GM08714 (cell line): ENCODE data around the gene AHDC1.

Experiments
- H3K4me3 ChIP-seq: fragments of 200-500 bp; sonication (Bioruptor generic); 2 replicates; pipeline ENCODE4 v1.5.1; 2014; ENCODE audit warnings: mild to moderate bottlenecking, low read length, inconsistent platforms
- ZNF274 ChIP-seq: IDR thresholded peaks from 2 replicates; pipeline ENCODE4 v1.6.1; 2012; ENCODE audit warnings: mild to moderate bottlenecking, low read depth, low read length

Gene AHDC1

GRCh38 chr1:27575840-27576331, 28.1 kb downstream of the AHDC1 start:
- no peak overlapping the region; the same call in 1 of the 2 replicates for H3K4me3 ChIP-seq

DNA sequence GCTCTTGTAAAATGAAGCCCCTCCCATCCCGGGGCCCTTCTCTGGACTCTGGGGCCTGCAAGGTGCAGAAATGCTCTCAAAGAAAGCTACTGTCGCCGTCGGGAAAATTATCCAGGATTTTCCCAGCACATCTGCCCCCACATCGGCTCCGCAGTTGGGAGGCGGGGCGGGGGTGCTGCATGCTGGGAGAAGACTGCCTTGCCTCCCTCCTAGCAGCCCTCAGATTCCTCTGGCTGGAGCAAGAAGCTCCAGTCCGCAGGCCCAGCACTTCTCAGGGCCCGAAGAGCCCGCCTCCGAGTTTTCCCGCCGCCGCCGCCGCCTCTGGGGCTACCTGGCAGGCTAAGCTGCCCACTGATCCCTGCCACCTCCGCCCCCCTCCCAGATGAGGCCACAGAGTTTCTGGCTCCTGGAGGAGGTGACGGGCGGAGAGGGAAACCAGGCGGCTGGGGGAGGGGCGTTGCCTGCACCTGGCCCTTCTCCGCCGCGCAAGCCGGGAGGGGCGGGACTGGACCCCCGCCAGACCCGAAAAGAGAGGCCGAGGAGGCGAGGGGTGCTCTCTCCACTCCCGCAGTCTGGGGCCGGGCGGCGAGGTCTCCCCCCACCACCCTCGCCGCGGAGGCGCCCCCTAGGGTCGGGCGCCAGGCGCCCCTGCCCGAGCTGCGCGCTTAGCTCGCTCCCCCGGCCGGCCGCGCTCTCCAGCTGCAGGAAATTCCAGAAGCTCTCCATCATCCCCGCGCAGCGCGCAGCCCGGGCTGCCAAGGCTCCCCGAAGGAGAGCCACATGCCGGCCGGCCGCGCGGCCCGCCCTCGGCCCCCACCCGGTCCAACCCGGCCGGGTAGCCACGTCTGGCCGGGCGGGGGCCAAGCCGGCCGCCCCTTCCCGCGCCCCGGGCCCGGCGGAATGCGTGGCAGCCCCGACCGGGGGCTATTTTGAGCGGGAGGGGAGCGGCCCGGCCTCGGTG, 28.8 kb downstream of the AHDC1 start:
- peak overlapping the region; percentile 29; the same call in 1 of the 2 replicates for H3K4me3 ChIP-seq
- no peak for TF ChIP-seq ZNF274

More at GRCh38 chr1:27575840-27576331, 28.1 kb downstream of the AHDC1 start:
- TF ChIP-seq ZNF274: no peak

- no peak overlapping the region for H3K4me3 ChIP-seq
Observed at GRCh38 chr1:27574001-27574781, 29.8 kb downstream of the AHDC1 start.

GRCh38 chr1:27572679-27573426, 31.1 kb downstream of the AHDC1 start:
- H3K4me3 ChIP-seq: no peak overlapping the region
- TF ChIP-seq ZNF274: no peak

More at GRCh38 chr1:27574001-27574781, 29.8 kb downstream of the AHDC1 start:
- TF ChIP-seq ZNF274: no peak

DNA sequence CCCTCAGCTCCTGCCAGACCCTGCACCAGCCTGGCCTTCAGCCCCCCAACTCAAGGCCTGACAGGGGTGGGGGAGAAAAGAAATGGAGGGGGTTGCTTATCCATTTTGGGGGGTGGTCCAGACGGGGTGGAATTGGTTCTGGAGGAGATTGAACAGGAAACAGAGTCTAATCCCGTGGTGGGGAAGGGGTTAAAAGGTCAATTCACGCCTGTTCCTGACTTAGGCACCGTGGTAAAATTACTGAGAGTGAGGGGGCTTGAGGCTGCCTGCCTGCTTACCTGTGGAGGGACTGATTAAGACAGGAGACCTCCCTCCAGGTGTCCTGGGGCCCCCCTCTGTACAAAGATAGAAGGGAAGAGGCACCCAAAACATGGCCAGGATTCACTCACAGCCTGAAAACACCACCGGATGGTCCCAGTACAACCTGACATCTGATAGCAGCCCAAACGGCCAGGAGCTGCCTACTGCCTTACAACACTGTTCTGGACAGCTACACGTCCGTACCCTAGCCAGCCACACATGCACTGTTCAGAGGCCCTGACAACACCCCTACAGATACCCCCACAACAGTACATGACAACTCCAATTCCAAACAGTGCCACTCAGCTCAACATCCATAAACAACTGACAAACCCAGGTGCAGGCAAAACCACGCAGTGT, 31.8 kb downstream of the AHDC1 start:
- no peak for TF ChIP-seq ZNF274
- no peak overlapping the region for H3K4me3 ChIP-seq

- TF ChIP-seq ZNF274: no peak
- H3K4me3 ChIP-seq: no peak overlapping the region
Observed at GRCh38 chr1:27571439-27572018, 32.4 kb downstream of the AHDC1 start.

DNA sequence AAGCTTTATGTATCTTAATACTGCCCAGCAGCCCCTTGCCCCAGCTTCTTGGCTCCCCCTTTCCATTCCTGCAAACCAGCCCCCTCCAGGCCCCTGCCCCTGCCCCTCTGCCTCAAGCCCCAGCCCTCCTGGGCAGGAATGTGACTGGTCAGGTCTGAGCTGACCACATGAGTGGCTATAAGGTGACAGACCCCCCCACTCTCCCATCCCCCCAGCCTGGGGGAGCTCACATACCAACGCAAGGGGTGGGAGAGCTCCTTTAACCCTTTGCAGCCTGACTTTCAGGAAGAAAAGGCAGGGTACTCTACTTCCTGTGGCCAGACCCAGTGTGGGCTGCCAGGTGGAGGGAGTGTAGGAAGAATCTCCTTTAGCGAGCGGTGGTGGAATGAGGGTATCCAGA, 33.2 kb downstream of the AHDC1 start:
- no peak overlapping the region for H3K4me3 ChIP-seq
- no peak for TF ChIP-seq ZNF274

- no peak overlapping the region for H3K4me3 ChIP-seq
- TF ChIP-seq ZNF274: no peak
Observed at GRCh38 chr1:27570356-27570755, 33.6 kb downstream of the AHDC1 start.

DNA sequence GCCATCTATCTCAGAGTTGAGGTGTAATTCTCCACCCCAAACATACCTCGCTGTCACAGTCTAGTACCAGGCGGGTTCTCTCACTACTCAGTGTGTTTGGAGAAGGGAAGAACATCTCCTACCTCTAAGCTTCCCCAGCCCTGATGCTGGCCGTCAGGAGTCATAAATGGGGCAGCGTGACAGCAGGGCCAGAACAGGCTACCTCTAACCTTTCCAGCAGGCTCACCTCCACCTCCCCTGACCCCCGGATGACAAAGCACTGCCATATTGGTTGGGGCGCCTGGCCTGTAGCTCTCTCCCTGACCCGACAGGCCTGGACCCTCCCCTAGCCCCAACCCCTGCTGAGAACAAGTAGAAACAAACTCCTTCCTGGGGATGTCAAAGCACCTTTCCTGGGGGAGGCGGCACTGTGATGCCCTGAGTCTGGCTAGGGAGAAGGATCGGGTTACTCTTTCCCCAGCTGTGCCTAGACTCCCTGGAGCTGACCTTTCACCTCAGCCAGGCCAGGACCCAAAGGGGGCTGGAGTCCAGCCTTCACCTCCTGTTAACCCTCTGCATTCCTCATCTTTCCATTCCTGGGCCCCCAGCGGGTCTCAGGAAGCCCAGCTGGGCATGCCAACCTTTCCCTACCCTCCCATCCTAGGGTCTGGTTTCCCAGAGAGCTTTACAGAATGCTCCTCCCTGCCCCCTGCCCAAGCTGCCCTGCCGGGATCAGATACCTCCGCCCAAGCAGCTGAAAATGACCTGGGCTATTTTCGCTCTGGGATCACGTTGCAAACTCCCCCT, 34.2 kb downstream of the AHDC1 start:
- TF ChIP-seq ZNF274: no peak
- no peak overlapping the region for H3K4me3 ChIP-seq

DNA sequence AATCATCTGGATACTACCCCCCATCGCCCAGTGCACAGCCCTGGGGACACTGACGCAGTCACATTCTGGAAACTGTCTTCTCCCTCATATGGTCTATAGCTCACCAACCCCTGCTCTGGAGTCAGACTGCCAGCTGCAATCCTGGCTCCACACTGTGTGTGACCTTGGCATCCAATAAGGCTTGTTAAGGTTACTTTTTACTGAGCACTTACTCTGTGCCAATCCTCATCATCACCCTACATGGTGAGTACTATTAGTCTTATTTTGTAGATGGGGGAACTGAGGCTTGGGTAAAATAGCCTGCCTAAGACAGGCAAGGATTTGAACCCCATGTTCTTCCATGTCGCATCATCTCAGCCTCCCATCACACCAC, 34.9 kb downstream of the AHDC1 start:
- H3K4me3 ChIP-seq: no peak overlapping the region; the same call in 1 of the 2 replicates
- no peak for TF ChIP-seq ZNF274

DNA sequence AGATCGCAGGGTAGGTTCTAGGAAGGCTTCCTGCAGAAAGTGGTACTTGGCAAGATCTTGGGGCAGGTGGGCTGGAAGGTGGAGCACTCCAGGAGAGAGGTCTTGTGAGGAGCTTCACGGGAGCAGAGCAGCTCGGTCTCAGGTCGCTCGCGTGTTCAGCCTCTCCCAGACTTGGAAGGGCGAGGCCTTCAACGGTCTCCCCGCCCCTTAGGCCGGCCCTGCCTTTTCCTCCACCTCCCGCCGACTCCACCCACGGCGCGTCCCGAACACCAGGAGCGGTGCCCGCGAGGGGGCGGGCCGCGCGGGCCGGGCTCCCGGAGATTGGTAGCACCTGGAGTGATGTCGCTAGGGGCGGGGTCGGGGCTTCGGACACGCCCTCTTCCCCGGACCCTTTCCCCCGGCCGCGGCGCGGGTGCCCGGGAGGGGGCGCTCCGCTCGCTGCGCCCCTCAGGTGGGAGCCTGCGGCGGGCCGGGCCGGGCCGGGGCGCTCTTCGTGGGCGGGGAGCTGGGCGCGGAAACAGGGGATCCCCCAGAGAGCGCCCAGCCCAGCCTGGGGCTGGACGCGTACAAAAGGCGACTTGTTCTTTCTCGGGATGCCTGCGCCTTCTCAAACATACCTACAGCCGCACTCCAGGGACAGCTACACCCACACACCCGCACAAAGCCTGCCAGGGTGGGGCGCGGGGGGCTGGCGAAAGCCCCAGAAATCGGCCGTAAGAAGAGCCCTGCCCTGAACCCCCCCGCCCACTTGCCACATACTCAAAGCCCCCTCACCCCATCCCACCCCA, 35.5 kb downstream of the AHDC1 start:
- no peak for TF ChIP-seq ZNF274
- peak overlapping the region; percentile 26; the same call in 1 of the 2 replicates for H3K4me3 ChIP-seq

GRCh38 chr1:27567971-27568299, 36.0 kb downstream of the AHDC1 start:
- TF ChIP-seq ZNF274: no peak
- no peak overlapping the region for H3K4me3 ChIP-seq
